Activated T-cell treated with anti-CD3 and anti-CD28 coated beads, Interleukin-2, amount 50 U/mL, for 4 hours (primary cell): ENCODE data around the gene CDYL2. TPM values are rescaled to one million over a fixed set of nuclear protein-coding genes. Genes with fewer than 3 reads are reported as not detected.

ENCODE experiments used
- ATAC-seq, 2 donors: fragments of 200-7000 bp; cut with Tn5 transposase; one replicate each; pipeline ENCODE4 v1.10.0; 2021
- DNase-seq: peaks from one replicate; pipeline ENCODE4 v3.0.0-alpha.2; 2020
- H3K27me3 Mint-ChIP-seq: one replicate; pipeline ENCODE4 v1.8.0; 2021; ENCODE audit warnings: low read depth, mixed read lengths
- H3K36me3 Mint-ChIP-seq: one replicate; pipeline ENCODE4 v1.8.0; 2022; ENCODE audit warnings: mixed read lengths; ENCODE audit not compliant: insufficient read depth
- H3K4me1 Mint-ChIP-seq: one replicate; pipeline ENCODE4 v1.8.0; 2021; ENCODE audit warnings: low read depth, mixed read lengths
- H3K4me3 Mint-ChIP-seq: one replicate; pipeline ENCODE4 v1.8.0; 2021; ENCODE audit warnings: mild to moderate bottlenecking, moderate library complexity, mixed read lengths
- H3K9me3 Mint-ChIP-seq: one replicate; pipeline ENCODE4 v1.8.0; 2021; ENCODE audit warnings: mixed read lengths
- total RNA-seq, 3 donors: library from RNA; stranded (reverse); gene quantifications; one replicate each; pipeline ENCODE4 v1.2.1, GENCODE V29; 2021

The CDYL2 gene
- total RNA-seq, 3 donors from 2014 or later, result 15.3 to 19.8 (median 15.6) TPM

DNA sequence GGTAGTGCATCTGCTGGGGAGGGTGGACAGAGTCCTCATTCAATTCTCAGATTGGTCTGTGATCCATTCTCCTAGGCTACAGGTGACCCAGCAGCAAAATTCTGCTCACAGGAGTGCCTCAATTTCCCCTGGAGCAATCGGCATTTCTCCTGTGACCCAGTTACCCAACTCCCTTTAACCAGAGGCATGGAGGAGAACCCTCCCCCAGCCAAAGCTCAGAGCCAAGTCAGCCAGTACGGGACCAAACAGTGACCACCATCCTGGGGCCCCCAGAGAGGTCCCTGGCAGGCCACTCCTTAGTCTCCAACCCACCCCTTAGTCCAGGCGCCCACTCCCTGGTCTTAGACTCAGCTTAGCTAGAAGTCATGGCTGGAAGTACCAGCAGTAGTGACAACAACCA, 188.0 kb downstream of the CDYL2 start:
- Mint-ChIP-seq H3K9me3 (no peaks in the 10 kb centered on the region), H3K36me3 (peaks cover 34% of the 10 kb centered on the region), H3K27me3 (no peaks in the 10 kb centered on the region), H3K4me1 (no peaks in the 10 kb centered on the region), H3K4me3 (no peak overlapping the region)
- DNase-seq, result no peak
- no peak for ATAC-seq

DNA sequence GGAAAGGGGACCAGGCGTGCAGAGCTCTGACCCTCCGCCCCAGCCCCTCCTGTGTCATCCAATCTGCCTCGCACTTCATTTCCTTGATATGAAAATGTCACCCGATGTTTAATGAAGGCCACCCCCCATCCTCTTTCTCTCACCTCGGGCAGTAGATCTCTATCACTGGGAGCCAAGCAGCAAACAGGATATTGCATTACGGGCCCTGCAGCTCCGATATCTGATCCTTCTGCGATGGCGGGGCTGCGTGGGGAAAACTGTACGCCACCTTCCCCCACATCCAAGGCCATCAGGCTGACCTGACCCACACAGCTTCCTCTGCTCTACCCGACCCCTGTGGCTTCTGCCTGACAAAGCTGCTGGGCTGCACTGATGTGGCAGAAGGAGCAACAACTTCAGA, 188.7 kb downstream of the CDYL2 start:
- Mint-ChIP-seq H3K4me1 (no peaks in the 10 kb centered on the region), H3K4me3 (no peak overlapping the region), H3K36me3 (peaks cover 34% of the 10 kb centered on the region), H3K9me3 (no peaks in the 10 kb centered on the region), H3K27me3 (no peaks in the 10 kb centered on the region)
- DNase-seq (no peak), ATAC-seq (no peak)

DNA sequence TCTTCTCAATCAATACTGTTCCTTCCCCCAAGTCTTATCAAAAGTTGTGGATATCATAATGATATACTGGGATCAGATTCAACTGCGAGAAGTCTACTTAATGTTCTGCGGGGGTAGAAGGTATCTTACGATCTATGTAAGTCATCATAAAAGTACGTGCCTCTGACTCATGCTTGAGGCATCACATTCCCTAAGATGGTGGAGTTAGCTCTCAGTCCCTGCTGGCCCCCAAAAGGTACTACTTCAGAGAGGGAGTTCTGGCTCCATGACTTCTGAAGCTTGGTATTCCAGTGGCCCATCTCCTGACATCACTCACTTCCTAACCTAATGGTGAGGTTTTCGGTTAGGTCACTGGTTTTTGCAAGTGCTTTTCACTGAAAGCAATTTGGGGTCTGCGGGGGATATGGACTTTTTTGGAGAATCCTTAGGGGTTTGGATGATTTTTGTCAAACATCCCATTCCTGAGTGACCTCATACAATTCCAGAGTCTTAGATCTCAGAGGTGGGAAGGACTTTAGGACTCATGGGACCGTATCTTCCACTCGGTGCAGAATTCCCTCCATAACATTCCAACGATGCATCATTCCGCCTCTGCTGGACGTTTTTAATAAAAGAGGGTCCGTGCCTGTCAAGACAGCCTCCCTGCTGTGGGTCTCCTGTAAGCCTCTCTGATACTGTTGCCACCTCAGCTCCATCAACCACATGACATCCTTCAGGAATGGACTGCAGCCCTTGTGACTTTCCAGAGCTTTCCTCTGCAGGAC, 189.3 kb downstream of the CDYL2 start:
- Mint-ChIP-seq H3K27me3 (no peaks in the 10 kb centered on the region), H3K4me1 (no peaks in the 10 kb centered on the region), H3K36me3 (peaks cover 32% of the 10 kb centered on the region), H3K4me3 (no peak overlapping the region), H3K9me3 (no peaks in the 10 kb centered on the region)
- DNase-seq (no peak), ATAC-seq (no peak)

DNA sequence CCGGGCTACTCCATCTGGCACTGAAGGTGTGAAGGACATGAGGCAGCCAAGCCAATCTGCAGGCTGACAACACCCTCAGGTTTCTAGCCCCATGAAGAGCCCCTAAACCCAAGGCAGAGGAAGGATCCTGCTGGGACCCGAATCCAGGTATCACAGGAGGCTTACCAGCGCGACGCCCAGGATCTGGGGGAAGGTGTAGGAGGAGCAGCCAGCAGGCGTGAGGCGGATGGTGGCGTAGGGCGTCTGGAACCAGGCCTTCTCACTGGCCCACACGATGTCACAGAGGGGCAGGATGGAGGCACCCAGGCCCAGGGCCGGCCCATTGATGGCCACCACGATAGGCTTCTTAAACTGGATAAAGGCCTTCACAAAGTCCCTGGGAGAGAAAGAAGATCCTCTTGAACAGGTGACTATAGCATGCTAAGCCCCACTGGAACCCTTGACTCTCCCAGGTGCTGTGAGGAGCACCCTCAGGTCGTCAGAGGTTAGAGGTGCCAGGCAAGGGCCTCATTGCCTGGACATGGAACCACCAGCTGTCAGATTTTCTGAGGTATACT, 191.9 kb downstream of the CDYL2 start:
- no peaks in the 10 kb centered on the region for H3K9me3 Mint-ChIP-seq
- ATAC-seq, result no peak
- no peak for DNase-seq
- no peaks in the 10 kb centered on the region for H3K27me3 Mint-ChIP-seq
- H3K4me1 Mint-ChIP-seq, result peaks cover 3% of the 10 kb centered on the region
- H3K36me3 Mint-ChIP-seq, result peaks cover 32% of the 10 kb centered on the region
- H3K4me3 Mint-ChIP-seq, result no peak overlapping the region

DNA sequence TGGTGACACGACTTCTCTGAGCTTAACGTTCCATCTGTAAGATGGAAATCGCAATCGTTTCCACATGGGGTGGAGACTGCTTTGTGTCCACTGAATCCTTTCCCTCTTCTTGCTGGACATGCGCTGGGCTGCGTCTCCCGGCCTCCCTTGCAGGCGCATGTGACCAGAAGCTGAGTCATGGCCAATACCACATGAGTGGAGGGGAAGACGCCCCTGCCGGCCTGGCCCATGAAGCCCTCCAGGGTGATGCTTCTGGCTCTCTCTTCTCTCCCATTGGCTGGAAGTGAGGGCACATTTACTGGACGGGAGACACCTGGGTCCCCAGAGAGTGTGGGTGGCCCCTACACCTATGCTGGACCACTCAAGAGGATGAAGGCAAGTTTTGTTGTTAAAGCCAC, 192.5 kb downstream of the CDYL2 start:
- H3K36me3 Mint-ChIP-seq, result peaks cover 34% of the 10 kb centered on the region
- no peak for DNase-seq
- peaks cover 5% of the 10 kb centered on the region for H3K4me1 Mint-ChIP-seq
- no peak overlapping the region for H3K4me3 Mint-ChIP-seq
- no peaks in the 10 kb centered on the region for H3K27me3 Mint-ChIP-seq
- H3K9me3 Mint-ChIP-seq, result peaks cover under 1% of the 10 kb centered on the region
- no peak for ATAC-seq

DNA sequence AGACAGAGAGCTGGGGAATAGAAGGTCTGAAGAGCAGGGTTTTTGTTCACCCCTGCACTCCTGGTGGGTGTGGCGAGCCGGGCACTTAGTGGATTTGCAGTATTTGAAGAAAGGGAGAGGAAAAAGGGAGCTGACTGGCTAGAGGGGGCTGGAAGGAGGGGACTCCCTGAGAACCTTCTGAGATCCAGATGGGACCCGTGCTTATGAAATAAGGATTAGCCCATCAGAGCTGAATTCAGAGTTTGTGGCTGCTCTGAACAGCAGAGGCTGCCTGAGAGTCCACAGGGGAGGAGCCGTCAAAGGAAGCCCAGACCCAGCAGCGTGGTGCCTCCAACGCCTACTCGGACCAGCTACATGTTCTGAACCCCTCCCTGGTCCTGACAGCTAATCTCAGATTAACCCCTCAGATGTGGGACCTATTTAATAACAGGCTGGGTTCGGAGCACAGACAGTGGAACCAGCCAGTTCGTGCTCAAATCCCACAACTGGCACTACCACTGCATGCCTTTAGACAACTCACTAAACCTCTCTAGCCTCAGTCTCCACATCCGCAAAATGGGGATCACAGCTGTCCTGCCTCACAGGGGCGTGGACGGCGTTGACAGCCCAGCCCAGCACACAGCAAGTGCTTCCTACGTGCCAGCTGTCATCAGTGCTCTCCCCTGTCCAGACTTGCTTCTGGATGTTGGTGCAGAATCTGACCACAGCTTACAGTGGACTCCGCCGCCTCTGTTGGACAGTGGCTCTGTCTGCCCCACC, 193.0 kb downstream of the CDYL2 start:
- peaks cover 11% of the 10 kb centered on the region for H3K4me1 Mint-ChIP-seq
- H3K4me3 Mint-ChIP-seq, result no peak overlapping the region
- H3K36me3 Mint-ChIP-seq, result peaks cover 37% of the 10 kb centered on the region
- DNase-seq (no peak), ATAC-seq (no peak)
- H3K9me3 Mint-ChIP-seq, result peaks cover 7% of the 10 kb centered on the region
- H3K27me3 Mint-ChIP-seq, result no peaks in the 10 kb centered on the region

DNA sequence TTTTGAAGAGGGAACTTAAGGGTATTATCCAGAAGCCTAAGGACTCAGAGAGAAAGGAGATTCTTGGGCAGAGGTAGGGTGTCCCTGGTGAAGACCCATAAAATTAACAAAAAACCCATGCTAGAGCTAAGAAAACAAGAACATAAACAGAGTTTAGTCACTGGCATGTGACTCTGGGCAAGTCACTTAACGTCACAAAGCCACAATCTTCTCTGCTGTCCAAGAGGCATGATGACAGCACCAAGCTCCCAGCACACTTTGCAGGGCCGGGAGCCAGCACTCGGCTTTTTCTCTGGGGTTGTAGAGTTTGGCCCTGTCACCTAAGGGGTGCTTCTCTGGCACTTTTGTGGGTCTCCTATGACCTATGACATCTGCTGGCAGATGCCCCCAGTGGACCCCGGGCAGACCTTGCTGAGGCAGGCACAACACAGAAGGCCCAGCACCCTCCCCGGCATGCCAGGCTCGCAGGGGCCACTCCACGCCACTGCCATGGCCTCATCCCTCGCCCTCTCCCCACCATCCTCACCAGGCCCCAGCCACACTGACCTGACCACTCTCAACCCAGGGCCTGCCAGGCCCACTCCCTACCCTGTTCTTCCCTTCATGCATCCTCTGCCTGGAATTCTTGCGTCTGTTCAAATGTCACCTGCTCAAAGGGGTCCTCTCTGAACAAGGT, 193.8 kb downstream of the CDYL2 start:
- H3K4me3 Mint-ChIP-seq, result no peak overlapping the region
- peaks cover 14% of the 10 kb centered on the region for H3K4me1 Mint-ChIP-seq
- DNase-seq (no peak), ATAC-seq (no peak)
- peaks cover 7% of the 10 kb centered on the region for H3K9me3 Mint-ChIP-seq
- H3K27me3 Mint-ChIP-seq, result no peaks in the 10 kb centered on the region
- H3K36me3 Mint-ChIP-seq, result peaks cover 35% of the 10 kb centered on the region

DNA sequence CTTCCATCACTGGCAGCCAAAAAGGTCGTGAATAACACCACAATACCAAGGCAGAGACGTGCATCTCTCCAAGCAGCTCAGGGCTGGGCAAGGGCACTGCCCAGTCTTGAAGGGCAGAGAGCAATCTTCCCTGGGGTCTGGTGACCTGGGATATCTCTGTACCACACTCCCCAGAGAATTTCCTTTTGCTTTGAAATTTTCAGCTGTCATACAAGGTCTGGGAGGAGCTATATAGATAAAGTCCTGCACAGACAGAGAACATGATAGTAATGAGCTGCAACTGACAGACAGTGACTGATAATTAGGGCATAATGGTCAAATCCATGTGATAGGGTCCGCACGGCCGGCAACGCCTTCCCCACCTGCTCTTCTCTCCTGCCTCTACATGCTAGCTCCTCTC, 195.5 kb downstream of the CDYL2 start:
- H3K36me3 Mint-ChIP-seq, result peaks cover 26% of the 10 kb centered on the region
- no peak for ATAC-seq
- peaks cover 7% of the 10 kb centered on the region for H3K9me3 Mint-ChIP-seq
- no peaks in the 10 kb centered on the region for H3K27me3 Mint-ChIP-seq
- H3K4me3 Mint-ChIP-seq, result no peak overlapping the region
- peaks cover 14% of the 10 kb centered on the region for H3K4me1 Mint-ChIP-seq
- no peak for DNase-seq

DNA sequence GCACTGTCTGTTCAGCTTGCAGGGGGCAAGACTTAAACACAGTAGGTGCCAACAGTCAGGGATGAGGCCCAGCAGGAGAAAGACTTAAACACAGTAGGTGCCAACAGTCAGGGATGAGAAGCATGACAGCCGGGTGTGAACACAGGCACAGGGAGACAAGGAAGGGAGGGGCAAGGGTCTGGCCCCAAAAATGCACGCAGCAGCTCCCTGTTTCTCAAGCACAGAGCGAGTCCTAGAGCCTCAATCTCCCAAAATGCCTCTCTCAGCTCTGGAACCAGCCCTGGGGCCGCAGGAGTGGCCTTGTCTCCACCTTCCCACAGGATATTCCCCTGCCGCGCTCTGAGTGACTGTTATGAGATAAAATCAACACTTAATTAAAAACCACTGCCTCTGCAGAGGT, 197.2 kb downstream of the CDYL2 start:
- DNase-seq (no peak), ATAC-seq (no peak)
- peaks cover 7% of the 10 kb centered on the region for H3K9me3 Mint-ChIP-seq
- no peak overlapping the region for H3K4me3 Mint-ChIP-seq
- H3K36me3 Mint-ChIP-seq, result peaks cover 28% of the 10 kb centered on the region
- peaks cover 14% of the 10 kb centered on the region for H3K4me1 Mint-ChIP-seq
- H3K27me3 Mint-ChIP-seq, result no peaks in the 10 kb centered on the region

DNA sequence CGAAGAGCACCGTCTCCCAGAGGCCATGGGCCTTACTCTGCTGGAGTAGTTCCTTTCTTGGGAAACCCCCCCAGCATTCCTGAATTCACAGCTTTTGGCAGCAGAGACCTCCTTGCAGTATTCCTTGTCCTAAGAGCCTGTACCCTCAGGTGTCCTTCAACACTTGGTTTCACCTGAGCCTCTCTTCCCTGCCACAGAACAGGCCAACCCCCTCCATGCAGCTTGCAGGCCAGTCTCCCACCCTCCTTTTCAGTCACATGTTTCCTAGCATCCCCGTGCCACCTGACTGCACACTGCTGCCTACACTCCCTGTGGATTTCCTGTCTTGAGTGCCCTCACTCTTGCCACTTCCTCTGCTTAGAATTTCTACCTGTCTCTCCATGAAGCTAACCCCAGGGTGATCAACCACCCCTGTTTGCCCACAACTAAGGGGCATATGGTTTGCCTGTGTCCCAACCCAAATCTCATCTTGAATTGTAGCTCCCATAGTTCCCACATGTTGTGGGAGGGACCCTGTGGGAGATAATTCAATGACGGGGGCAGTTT, 198.1 kb downstream of the CDYL2 start:
- Mint-ChIP-seq H3K36me3 (peaks cover 23% of the 10 kb centered on the region), H3K9me3 (peaks cover 7% of the 10 kb centered on the region), H3K4me3 (no peak overlapping the region), H3K27me3 (no peaks in the 10 kb centered on the region), H3K4me1 (peaks cover 14% of the 10 kb centered on the region)
- ATAC-seq, result no peak
- no peak for DNase-seq

DNA sequence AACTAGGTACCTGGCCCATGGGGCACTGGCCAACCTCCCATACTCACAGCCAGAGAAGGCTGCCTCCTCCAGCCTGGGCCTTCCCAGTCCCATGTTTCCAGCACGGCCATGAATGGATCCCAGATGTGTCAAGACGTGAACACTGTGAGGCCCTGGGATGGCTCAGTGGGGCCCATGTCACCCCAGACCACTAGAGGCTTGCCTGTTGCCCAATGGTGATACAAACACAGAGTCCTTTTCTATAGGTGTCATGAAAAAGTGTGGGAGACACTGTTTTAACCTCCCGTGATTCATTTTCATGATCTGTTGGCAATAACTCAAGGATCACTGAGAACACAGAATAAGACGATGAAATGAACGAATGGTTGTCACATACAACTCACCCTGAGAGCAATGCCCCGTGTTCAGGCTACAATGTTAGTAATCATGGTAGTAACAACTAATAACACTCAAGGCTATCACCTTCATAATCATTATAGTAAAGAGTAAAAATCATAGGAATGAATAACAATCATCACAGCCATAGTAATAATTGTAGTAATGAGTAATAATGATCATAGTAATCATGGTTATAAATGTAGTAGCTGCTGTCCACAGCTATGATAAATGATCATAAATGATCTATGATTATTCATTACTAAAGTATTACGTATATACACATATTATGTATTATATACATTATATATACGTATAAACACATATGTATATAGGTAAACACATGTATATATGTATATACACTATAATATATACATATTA, 199.6 kb downstream of the CDYL2 start:
- Mint-ChIP-seq H3K27me3 (no peaks in the 10 kb centered on the region), H3K4me1 (peaks cover 15% of the 10 kb centered on the region), H3K9me3 (peaks cover 7% of the 10 kb centered on the region), H3K36me3 (peaks cover 23% of the 10 kb centered on the region), H3K4me3 (no peak overlapping the region)
- DNase-seq (no peak), ATAC-seq (peak; percentile 40 to 66)

DNA sequence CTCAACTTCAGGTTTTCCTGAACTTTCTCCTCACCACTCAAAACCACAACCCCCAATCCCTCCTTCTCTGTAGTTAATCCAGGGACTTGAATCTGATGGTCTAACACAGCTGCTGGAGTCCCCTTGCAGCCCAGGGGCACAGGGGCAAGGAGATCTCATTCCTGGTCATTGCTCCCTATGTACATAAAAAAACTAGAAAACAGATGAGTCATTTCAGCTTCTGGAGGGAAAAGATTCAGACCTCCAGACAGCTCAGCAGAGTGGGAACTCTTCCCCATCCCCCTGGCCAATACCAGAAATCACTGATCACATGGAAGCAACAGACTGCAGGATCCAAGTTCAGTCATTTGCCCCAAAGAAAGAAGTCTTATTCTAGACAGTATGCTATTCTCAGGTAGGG, 201.5 kb downstream of the CDYL2 start:
- no peak overlapping the region for H3K4me3 Mint-ChIP-seq
- peaks cover 19% of the 10 kb centered on the region for H3K36me3 Mint-ChIP-seq
- peaks cover 7% of the 10 kb centered on the region for H3K9me3 Mint-ChIP-seq
- ATAC-seq, result no peak
- DNase-seq, result no peak
- no peaks in the 10 kb centered on the region for H3K27me3 Mint-ChIP-seq
- peaks cover 15% of the 10 kb centered on the region for H3K4me1 Mint-ChIP-seq

DNA sequence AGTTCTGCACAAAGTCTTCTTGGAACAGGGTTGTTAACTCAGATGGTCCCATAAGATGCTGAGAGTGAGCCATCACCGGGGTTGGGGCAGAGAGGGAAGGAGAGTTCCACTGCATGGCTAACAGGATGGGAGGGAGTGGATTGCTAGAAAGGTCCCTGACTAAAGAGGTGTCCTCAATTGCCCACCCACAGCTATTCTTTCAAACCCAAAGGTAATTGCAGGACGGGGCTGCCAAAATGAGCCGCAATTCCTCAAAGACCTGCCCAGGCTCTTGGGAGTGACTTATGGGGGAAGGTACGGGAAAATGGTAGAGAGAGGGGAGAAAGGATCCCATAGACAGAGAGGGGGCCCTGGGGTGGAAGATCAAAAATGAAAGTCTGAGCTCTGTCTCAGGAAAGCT, 203.2 kb downstream of the CDYL2 start:
- DNase-seq (no peak), ATAC-seq (no peak)
- peaks cover 16% of the 10 kb centered on the region for H3K36me3 Mint-ChIP-seq

DNA sequence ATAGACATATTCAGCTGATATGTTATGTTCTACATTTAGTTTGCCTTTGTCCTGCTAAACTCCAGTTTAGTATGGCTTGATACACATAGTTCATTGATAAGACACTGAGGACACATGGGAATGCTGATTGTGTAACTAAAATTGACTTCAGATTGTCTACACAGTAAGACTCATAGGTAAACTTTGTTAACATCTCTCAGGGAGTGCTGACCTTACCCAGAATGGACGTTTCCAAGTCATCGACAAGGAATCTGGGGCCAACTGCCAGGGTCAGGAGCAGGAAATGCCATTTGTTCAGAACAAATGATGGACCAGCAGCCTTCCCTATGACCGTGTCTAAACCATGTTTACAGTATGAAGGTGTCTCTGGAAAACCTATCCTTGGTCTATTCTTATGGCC, 204.9 kb downstream of the CDYL2 start:
- no peak for ATAC-seq
- Mint-ChIP-seq H3K27me3 (no peaks in the 10 kb centered on the region), H3K9me3 (peaks cover 11% of the 10 kb centered on the region), H3K4me1 (peaks cover 1% of the 10 kb centered on the region), H3K4me3 (no peak overlapping the region), H3K36me3 (peaks cover 19% of the 10 kb centered on the region)
- no peak for DNase-seq

More for the DNA sequence above, 203.2 kb downstream of the CDYL2 start:
- Mint-ChIP-seq H3K4me3 (no peak overlapping the region), H3K4me1 (peaks cover 3% of the 10 kb centered on the region), H3K27me3 (no peaks in the 10 kb centered on the region), H3K9me3 (peaks cover 9% of the 10 kb centered on the region)
